ENCODE measurements around the gene USPL1.
"Not testable (repeated sequence)": the region's sequence is repeated elsewhere in the genome, so short reads cannot be mapped to it uniquely, and the experiment has no call there.

USPL1 gene

DNA sequence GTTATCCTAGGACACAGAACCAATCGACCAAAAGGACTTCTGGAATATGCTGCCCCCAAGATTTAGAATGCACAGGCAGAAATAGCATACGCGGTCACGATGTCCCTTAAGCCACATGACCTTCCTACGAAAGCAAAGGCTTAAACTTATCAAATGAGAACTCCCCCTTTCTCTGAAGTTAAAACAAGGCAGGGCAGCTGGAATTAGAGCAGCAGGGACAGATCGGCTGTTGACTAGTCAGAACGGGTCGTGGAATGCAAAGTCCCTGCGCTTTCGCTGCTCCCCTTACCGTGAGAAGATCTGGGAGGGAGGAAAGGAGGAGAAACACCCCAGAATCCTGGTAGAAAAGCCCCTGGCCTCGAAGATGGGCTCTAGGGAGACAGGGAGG lies 799 bp upstream of the USPL1 start:
- peak; percentile 39 for DNase-seq

DNA sequence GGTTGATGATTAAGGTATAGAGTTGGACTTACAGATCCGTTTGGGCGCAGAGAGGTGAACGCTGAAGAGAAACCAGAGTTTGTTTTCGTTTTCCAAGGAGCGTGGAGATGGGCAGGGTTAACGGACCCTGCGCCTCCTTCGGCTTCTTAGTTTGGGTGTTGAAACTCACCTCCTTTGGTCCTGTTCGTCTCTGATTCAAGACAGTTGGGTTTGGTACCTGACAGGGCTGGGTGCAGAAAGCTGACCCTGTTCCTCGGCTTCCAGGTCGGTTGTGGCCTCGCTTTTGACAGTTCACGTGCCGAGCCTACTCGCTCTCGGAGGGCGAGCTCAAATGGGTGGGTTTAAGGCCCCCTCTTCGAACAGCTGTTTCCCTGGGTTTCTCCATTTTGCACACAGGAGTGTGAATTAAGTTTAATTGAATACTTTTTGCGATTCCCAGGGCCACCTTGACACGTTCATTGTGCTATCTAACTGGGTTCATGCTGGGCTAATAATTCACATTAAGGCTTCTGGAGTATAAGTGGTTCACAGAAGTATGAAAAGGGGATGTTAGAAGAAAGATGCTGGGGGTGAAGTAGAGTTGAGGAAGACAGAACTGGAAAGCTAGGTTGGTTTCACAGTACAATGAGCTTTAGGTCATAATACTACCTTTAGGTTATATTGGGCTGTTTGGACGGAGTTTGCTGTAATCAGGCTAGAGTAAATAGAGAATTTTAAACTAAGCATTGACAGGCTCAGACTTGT lies 638 bp downstream of the USPL1 start:
- DNase-seq, result peak; percentile 25

DNA sequence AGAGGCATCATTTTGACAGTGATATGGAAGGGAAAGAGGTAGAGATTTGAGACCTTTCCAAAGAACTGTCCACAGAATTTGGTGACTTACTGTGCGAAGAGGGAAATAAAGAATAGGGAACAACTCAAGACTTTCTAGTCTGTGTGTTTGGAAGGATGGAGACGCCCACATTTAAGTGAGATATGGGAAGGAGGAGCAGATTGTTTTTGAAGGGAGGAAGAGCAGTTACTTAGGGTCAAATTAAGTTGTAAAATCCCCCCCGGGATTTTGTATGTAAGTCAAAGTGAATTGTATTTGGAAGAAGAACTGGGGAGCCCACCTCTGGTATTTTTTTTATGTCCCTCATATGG lies 1.2 kb downstream of the USPL1 start:
- no peak for DNase-seq

DNA sequence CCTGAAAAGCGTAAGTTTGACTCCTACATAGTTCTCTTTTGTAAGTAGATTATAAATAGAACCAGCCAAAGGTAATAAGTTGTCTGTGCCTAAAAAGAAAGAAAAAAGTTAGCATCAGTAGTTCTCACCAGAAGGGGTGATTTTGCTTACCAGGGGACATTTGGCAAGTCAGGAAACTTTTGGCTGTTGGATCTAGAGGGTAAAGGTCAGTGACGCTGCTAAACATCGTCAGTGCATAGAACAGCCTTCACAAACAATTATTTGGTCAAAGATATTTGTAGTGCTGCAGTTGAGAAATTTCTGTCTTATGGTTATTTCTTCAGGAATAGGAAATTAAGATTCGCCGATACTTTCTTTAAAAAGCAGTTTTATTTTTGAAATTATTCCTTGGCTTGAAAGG lies 2.0 kb downstream of the USPL1 start:
- DNase-seq, result no peak

DNA sequence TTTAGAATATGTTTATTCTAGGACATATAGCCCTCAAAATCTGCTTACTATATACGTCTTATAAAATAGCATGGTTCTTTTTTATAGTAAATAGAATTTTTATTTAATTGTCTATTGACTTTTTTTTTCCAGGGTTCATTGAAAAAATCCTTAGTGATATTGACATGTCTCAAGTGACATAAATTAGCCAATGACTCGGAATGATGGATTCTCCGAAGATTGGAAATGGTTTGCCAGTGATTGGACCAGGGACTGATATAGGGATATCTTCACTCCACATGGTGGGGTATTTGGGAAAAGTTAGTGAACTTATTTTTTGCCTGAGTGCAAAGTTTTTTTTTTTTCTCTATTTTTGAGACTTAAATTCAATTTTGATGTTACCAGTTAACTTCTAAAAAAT lies 3.2 kb downstream of the USPL1 start:
- no peak for DNase-seq

DNA sequence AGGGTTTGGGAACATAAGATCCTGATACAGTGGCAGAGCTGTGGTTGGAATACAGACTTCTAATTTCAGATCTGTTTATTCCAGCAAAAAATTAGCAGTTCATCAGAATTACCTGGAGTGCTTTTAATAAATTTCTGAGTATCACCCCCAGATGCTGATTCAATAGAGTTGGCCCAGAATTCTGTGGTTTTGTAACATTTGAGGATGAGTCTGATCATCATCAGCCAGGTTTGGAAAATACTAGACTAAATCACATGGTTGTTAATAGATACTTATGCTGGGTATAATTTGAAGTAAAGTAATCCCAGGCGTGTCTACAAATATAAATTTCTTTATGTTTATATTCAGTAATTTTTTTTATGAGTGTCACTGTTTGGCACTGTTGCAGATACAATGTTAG lies 4.8 kb downstream of the USPL1 start:
- no peak for DNase-seq

DNA sequence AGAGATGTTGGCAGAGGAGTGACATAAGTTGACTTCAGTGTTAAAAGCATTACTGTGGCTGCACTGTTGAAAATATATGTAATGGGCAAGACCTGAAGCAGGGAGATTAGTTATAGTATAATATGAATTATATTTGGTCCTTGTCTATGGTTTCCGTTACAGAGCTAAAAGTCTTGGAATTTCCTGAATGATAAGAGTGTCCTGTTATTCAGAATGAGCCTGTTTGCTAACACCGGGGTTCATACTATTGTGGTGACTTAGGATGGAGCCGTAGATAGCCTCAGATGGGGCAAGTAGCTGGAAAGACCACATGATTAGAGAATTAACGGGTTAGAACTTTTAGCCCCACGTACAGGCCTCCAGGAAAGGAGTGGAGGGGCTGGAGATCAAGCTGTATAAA lies 5.7 kb downstream of the USPL1 start:
- DNase-seq, result no peak

DNA sequence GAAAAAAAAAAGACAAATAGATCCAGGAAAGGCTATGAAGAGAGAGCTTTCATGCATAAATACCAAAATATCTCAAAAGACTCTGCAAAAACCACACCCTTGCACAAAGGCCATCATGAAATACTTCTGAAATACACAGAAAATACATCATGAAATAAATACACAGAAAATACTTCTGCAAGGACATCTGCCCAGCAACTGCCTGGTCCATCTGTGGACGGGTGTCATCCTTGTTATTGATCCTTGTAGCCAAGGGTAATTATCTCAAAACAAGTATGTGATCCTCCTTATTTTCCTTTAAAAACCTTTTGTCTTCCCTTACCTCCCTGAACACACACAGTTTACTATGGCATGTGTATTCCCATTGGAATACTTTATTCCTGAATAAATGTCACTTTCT lies 6.9 kb downstream of the USPL1 start:
- DNase-seq, result no peak

DNA sequence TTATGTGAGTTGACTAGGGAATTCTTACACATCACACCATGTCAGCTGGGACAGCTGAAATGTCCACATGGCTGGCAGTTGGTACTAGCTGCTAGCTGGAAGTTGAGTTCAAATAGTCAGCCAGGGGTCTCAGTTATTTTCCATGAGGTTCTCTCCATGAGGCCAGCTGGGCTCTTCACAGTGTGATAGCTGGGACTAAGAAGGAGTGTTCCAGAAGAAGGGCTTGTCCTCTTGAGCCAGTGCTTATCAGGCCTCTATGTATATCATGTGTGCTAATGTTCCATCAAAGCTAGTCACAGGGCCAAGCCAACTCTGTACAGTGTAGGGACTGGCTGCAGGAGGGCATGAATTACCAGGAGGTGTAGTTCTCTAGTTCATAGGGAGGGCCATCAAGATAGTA lies 11.8 kb downstream of the USPL1 start:
- DNase-seq, result no peak

DNA sequence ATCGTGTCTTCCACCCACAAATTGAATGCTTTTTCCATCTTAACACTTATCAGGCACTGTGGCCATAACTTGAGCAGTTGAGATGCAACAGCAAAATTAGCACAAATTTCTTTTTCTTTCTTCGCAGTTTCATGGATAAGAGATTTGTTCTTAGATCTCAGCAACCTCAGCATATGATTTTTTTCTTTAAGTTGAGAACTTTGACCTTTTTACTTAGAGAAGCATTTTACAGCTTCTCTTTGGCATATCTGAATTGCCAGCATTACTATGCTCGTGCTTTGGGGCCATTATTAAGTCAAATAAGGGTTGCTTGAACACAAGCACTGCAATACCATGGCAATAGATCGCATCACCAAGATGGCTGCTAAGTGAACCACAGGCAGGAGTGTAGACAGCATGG lies 16.1 kb downstream of the USPL1 start:
- DNase-seq, result no peak

DNA sequence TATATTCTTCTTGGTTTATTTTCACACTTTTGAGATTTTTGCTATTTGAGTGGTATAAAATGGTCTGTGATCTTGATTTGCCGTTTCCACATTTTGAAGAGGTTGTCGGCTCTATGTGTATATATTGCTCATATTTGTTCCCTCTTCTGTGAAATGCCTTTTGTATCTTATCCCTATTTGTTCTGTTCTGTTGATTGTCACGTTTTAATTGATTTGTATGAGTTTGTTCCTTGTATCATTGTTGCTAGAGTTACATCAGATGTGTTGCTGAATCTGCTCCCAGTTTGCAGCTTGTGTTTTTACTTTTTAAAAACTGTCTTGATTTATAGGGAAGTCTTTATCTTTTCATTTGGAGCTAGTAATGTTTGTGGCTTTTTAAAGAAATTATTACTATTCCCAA lies 17.1 kb downstream of the USPL1 start:
- DNase-seq, result no peak

DNA sequence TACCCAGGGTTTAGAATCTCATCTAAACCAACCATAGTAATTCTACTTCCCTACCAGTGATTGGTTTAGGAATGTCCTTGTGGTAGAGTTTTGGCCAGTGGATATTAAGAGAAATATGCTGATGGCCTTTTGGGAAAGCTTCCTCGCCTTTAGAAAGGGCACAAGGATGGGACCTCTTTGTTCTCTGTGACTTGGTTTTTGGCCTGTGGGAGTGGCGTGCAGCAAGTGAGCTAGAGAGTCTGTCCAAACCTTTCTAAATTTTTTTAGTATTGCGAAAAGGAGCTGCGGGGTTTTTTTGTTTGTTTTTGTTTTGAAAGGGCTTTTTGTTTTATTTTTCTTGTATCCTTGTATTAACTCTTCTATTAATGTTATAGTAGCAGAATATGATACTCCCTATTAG lies 20.6 kb downstream of the USPL1 start:
- DNase-seq, result no peak

DNA sequence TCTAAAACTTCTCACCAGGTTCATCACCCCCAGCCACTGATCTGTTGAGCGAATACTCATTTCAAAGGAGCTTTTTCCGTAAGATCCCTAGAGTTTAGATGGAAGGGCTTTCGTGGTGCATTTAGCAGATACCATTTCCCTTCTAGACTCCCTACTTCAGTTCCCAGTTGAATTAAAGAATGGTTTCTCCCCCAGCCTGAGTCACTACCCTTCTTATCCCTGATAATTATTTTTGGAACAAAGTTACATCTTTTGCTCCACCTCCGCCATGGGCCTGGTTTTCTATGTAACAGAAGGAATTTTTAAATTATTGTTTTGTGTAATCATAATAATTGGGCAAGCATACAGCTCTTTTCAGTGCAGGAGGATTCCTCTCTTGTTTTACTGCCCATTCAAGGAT lies 22.0 kb downstream of the USPL1 start:
- DNase-seq, result no peak

DNA sequence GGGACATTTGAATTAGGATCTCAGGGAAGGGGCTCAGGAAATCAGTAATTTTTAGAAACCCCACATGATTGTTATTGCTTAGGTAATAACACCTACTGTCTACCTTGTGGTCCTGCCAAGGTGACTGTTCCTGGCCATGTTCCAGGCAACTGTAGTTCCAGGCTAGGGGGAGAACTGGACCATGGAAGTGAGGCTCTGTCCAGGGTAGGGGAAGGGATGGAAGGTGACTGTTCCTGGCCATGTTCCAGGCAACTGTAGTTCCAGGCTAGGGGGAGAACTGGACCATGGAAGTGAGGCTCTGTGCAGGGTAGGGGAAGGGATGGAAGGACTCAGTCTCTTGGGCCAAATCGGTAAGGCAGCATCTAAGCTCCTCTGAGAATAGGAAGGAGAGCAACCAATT lies 23.5 kb downstream of the USPL1 start:
- not testable (repeated sequence) for DNase-seq

DNA sequence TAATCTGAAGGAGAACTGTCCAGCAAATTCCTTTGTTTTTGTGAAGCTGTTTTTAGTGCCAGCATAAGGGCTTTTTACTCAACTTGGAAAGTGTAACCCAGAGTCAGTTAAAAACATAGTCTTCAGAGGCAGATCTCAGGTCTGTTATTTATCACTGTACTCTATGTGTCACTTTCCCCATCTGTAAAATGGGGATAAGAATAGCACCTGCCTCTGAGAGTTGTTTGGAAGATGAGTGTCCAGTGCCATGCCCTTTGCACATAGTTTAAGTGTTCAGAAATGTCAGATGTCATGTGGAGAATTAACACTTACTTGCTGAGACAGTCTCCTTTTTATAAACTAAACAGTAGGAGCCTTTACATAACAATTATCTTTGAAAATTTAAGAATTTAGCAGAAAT lies 27.9 kb downstream of the USPL1 start:
- no peak for DNase-seq

DNA sequence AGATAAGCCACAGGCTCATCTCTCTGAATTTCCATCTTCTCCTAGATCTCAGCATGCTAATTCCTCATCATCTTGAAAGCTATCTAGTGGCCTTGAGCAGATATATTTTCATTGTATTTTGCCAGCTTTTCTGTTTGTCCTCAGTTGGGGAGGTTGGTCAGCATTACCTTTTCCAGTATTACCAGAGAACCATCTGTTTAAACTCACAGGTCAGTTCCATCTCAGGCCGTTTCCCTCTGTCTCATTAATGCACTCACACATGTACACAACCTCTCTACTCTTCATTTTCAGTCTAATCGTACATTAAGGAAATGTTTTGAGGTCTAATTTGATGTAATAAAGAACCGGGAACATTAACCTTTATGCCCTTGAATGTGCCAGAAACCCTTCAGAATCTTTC lies 29.7 kb downstream of the USPL1 start:
- DNase-seq, result no peak

DNA sequence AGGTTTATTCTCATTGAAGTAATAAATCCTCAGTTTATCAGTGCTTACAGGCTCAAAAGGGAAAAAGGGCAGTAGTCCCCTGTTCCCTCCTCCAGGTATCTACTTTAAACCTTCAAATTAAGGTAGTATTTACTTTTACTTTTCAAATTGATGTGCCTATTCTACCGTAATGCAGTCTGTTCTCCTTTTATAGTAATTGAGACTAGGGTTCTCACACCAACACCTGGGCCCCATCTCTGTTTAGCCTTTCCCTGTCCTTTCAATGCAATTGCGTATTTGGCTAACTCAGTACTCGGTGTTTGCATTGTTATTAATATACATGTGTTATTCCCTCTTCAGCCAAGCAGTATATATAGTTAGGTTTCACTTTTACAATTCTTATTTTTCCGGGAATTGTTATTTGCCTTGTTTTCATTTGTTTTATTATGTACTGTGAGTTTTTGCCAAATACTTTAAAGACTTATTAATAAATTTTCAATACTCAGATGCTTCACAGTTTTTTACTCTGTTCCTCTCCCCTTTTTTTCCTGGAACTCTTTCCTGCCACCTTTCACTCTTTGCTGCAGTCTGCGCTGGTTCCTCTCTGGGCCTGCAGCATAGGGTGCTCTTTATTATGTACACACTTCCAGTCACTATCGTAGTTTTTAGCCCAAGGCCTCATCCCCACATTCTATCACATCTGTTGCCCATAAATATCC lies 30.3 kb downstream of the USPL1 start:
- DNase-seq, result no peak

DNA sequence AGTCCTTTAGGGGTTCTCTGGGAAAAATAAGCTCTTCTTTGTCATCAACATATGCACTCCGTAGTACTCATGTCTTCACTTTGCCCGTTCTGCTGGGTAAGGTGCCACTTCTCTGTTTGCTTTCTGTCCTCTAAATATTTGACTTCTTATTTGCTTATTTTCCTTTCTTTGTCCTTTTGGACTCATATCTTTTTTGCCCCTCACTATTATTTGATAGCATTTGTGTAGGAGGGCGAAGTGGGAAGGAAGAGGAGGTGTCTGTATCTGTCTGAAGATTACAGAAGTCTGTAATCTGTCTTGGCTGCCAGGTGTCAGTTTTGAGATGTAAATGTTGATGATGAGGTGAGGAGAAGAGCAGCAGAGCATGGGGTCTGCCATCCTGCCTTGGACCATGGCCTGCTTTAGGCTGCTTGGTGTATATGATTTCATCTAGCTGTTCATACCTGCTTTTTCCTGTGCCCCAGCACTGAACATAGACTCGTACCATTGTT lies 30.8 kb downstream of the USPL1 start:
- no peak for DNase-seq

DNA sequence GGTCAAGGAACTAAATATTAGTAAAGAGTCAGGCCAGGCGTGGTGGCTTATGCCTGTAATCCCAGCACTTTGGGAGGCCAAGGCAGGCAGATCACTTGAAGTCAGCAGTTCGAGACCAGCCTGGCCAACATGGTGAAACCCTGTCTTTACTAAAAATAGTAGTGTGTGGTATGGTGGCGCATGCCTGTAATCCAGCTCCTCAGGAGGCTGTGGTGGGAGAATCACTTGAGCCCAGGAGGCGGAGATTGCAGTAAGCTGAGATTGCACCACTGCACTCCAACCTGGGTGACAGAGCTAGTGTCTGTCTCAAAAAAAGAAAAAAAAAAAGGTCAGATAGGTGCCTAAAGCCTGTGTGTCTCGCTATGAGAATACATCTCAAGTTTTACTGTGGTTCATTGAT lies 33.9 kb downstream of the USPL1 start:
- not testable (repeated sequence) for DNase-seq

DNA sequence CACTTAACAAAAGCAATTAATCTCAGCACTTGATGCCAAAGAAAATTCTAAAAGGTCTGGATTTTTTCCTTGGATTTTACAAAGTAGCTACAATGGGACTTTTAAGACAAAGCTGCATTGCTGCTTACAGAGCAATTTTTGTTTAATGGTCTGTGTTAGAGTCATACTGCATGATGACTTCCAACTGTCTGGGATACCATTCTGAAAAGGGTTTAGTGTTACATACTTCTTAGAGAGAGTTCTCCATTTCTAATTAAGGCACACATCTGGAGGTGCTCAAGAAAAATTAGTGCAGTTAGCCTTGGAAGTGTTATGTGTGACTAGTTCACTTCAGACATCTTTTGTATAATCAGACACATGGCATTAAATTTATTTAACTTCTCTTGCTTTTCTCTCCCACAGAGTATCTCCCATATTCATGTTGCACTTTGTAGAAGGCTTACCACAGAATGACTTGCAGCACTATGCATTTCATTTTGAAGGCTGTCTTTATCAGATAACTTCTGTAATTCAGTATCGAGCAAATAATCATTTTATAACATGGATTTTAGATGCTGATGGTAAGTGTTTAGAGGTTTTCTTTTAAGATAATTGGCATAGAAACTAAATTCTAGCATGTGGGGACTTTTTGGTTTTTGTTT lies 35.1 kb downstream of the USPL1 start:
- DNase-seq, result no peak

DNA sequence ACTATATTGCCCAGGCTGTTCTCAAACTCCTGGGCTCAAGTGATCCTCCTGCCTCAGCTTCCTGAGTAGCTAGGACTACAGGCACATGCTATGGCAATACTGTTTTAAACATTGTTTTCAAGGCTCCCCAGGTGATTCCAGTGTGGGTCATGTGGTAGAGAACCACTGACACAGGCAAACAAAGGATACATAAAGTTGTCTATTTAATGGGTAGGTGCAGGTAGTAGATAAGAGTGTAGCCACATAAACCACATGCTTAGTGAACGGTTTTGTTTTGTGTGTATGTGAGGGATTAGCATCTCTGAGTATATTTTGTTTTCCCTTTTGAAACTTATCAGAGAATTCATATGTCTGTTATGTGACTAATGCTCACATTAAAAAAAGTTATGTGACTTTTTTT lies 36.7 kb downstream of the USPL1 start:
- DNase-seq, result no peak

DNA sequence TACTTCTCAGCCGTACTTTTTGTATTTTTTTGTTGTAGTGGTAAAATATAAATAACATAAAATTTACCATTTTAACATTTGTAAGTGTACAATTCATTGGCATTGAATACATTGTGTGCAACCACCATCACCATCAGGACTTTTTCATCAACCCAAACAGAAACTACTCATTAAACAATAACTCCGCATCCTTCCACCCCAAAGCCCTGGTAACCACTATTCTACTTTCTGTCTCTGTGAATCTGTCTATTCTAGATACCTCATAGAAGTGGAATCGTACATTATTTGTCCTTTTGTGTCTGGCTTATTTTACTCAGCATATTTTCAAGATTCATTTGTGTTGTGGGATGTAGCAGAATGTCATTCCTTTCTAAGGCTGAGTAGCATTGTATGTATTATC lies 38.5 kb downstream of the USPL1 start:
- no peak for DNase-seq

DNA sequence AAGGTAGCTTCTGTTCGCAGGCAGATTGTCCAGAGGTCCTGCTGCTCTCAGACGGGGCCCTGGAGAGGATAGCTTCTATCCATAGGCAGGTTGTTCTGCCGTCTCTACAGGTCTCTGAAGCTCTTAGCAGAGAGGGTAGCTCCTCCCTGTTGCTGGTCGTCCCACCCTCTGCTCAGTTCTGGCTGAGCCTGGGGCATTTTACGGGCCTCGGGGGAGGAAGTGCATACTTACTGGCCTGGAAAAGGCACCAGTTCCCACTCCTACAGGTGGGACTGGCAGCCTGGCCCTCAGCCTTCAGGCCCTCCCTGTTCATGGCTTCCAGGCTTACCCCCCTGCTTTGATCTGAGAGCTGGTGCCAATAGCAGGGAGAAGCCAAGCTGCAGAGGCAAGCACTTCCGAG lies 42.3 kb downstream of the USPL1 start:
- no peak for DNase-seq

DNA sequence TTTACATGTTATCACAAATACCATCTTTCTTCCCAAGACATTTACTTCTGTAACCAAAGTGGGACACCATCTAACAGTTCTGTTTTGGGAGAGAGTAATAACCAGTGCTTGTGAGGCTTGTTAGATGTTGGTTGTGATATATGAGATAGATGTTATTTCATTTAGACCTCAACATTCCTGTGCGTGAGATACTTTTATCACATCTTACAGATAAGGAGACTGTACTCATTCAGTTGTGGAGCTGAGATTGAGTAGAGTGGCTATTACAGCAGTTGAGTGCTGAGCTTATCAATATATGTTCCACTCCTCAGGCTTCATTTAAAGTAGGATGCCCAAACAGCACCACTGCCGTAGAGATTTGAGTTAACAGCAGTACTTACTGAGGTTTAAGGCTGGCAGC lies 43.1 kb downstream of the USPL1 start:
- DNase-seq, result no peak

Data from activated CD8-positive, alpha-beta memory T cell treated with anti-CD3 and anti-CD28 coated beads, Interleukin-2, amount 50 U/mL, for 4 hours (primary cell).